ENCODE measurements around the gene PIK3C2B. TPM values are rescaled to one million over a fixed set of nuclear protein-coding genes. Genes with fewer than 3 reads are reported as not detected.

PIK3C2B gene
- total and polyA plus RNA-seq, 2 of the 8 experiments (the other 6 are each of a cell fraction or from before 2014, with no cell fraction given): 20.4 to 36.7 TPM

DNA sequence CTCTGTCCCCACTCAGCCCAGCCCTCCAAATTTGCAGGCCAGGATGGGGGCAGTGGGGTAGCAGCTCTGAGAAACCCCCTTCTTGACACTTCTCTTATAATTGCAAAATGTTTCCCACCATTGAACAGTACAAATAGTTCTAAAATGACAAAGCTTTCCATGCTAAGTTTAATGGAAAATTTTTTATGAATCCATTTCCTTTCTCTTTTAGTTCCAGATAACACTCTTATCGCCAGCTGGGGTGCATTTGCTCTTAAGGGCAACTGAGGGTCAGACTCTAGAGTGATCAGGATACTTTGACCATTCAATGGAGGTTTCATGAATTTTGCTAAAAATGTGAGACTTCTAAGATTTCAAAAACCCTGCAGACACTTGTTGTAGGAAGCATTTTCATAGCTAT is 29.9 kb downstream of the PIK3C2B start:
- no peak overlapping the region for H3K56ac ChIP-seq (replicated peaks; ENCODE audit: insufficient read length, low read depth, low read length)
- no peak overlapping the region for H2BK20ac ChIP-seq (ENCODE audit: low read length)
- no peak overlapping the region for H4K5ac ChIP-seq (ENCODE audit: insufficient read length, low read depth, low read length)
- no peak overlapping the region for H3K4ac ChIP-seq (replicated peaks; ENCODE audit: insufficient read length, low read depth, low read length)
- no peak overlapping the region for H2BK15ac ChIP-seq (ENCODE audit: low read length)
- no peak overlapping the region for H2AFZ ChIP-seq (ENCODE audit: low read length)
- H2BK120ac ChIP-seq (replicated peaks; ENCODE audit: low read depth, low read length): no peak overlapping the region
- H3K27ac ChIP-seq (ENCODE audit: low read depth, low read length): no peak overlapping the region
- H2AK5ac ChIP-seq (ENCODE audit: low read depth, low read length): no peak overlapping the region
- no peaks in the 10 kb centered on the region for H3K23me2 ChIP-seq (ENCODE audit: low read depth, low read length)
- FAIRE-seq (no peak), DNase-seq (ENCODE audit: low read depth in 1 of 2, low spot score in 2 of 2) (no peak)
- H3K9me3 ChIP-seq (ENCODE audit: insufficient read depth in 2 of 2, low read depth in 1 of 2, low read length in 1 of 2): no peaks in the 10 kb centered on the region
- H3K14ac ChIP-seq (ENCODE audit: insufficient read length): no peak overlapping the region
- no peak overlapping the region for H3K4me3 ChIP-seq (ENCODE audit: extremely low read depth in 1 of 4, insufficient read depth in 2 of 4, low read depth in 3 of 4, low read length in 4 of 4)
- H3K23ac ChIP-seq (ENCODE audit: insufficient read length): no peak overlapping the region
- WGBS, 2 experiments (ENCODE audit: extremely low coverage in 1 of 2, insufficient coverage in 1 of 2, insufficient read length in 1 of 2, insufficient replicate concordance in 2 of 2, low coverage in 1 of 2, low lambda C conversion rate in 2 of 2, missing lambda C conversion rate in 1 of 2): 81% methylated on average over 1 of the region's 1 CpG; no CpG with 5 or more reads in 1 of the 2 experiments
- 0 out of 2 replicates have a peak, but pooled peaks cover 2% of the 10 kb centered on the region for H3K79me1 ChIP-seq (ENCODE audit: low read depth, low read length)
- no peak overlapping the region for H3K9ac ChIP-seq (replicated peaks in 1 of 4; ENCODE audit: extremely low read depth in 1 of 4, low read depth in 3 of 4, low read length in 3 of 4)
- no peak overlapping the region for H3K18ac ChIP-seq (ENCODE audit: extremely low read depth, low read length)
- H4K20me1 ChIP-seq (replicated peaks in 1 of 2; ENCODE audit: control insufficient read depth in 1 of 2, insufficient read depth in 2 of 2, low read length in 2 of 2): no peaks in the 10 kb centered on the region
- no peaks in the 10 kb centered on the region for H3K27me3 ChIP-seq (replicated peaks in 1 of 4; ENCODE audit: control insufficient read depth in 3 of 4, extremely low read depth in 1 of 4, insufficient read depth in 3 of 4, low read length in 3 of 4)
- CTCF ChIA-PET (ENCODE audit: partially characterized antibody): interaction anchor here (1.1 to 47.3 kb wide), 4 partner anchors 18 to 31 kb away, joined by 3 to 2124 read pairs (median 18); partner anchors contain the start of genes MDM4 and PIK3C2B
- no peak overlapping the region for H2BK12ac ChIP-seq (ENCODE audit: low read depth, low read length)
- no peaks in the 10 kb centered on the region for H3K79me2 ChIP-seq (ENCODE audit: control insufficient read depth in 1 of 2, insufficient read depth in 2 of 2, low read length in 2 of 2)
- H3K4me2 ChIP-seq (ENCODE audit: insufficient read depth in 1 of 2, low read depth in 2 of 2, low read length in 2 of 2): no peak overlapping the region
- POLR2A ChIA-PET (ENCODE audit: partially characterized antibody): interaction anchor here (1.9 to 3.0 kb wide), 3 partner anchors 7 to 41 kb away, joined by 4 to 13 read pairs (median 12); partner anchors contain the start of gene PIK3C2B
- H4K8ac ChIP-seq (ENCODE audit: extremely low read depth, insufficient read depth, low read length): no peak overlapping the region
- no peak overlapping the region for H2BK5ac ChIP-seq (ENCODE audit: low read depth, low read length)
- peaks cover 0 to 5% (median under 1%) of the 10 kb centered on the region in 4 experiments; a peak in 2 of 7 replicates for H3K4me1 ChIP-seq (replicated peaks in 1 of 4; ENCODE audit: control insufficient read depth in 3 of 4, insufficient read depth in 4 of 4, low read length in 3 of 4)
- no peak overlapping the region for H4K91ac ChIP-seq (replicated peaks; ENCODE audit: insufficient read length, low read length)
- H3K36me3 ChIP-seq (ENCODE audit: control insufficient read depth in 2 of 4, insufficient read depth in 4 of 4, low read length in 3 of 4): peaks cover 0 to 8% (median 2%) of the 10 kb centered on the region in 4 experiments; a peak in 4 of 8 replicates
- TF ChIP-seq ATF3 (IDR thresholded peaks at IDR 0.05; ENCODE audit: insufficient read depth, low read depth, low read length): no peak
- no peak for TF ChIP-seq KDM4A (IDR thresholded peaks at IDR 0.05; ENCODE audit: low read depth, low read length, severe bottlenecking)
- TF ChIP-seq JUN (IDR thresholded peaks at IDR 0.05; ENCODE audit: low read depth, low read length): no peak
- no peak for TF ChIP-seq RXRA (IDR thresholded peaks at IDR 0.05; ENCODE audit: insufficient read depth, low read depth, low read length)
- TF ChIP-seq PHF8 (conservative IDR thresholded peaks at IDR 0.05; ENCODE audit: low read depth, low read length): no peak
- no peak for TF ChIP-seq EZH2 (IDR thresholded peaks at IDR 0.05; ENCODE audit: low read depth, low read length, severe bottlenecking)
- TF ChIP-seq SIN3A (conservative IDR thresholded peaks at IDR 0.05 in 1 of 2, IDR thresholded peaks at IDR 0.05 in 1 of 2; ENCODE audit: low read depth in 1 of 2, low read length in 2 of 2): no peak
- no peak for TF ChIP-seq SAP30 (IDR thresholded peaks at IDR 0.05; ENCODE audit: insufficient read depth, insufficient replicate concordance, low read length)
- TF ChIP-seq POLR2AphosphoS5 (IDR thresholded peaks at IDR 0.05; ENCODE audit: low read depth, low read length): no peak
- TF ChIP-seq NRF1 (IDR thresholded peaks at IDR 0.05; ENCODE audit: low read depth, low read length): no peak
- TF ChIP-seq SIX5 (IDR thresholded peaks at IDR 0.05; ENCODE audit: low read depth, low read length): no peak
